HEK293T (cell line): ENCODE data around the gene MFSD11.

Experiments
- ARNT ChIP-seq: fragments of 450-650 bp; IDR thresholded peaks from 2 replicates; pipeline ENCODE4 v1.6.1; 2017; ENCODE audit warnings: mild to moderate bottlenecking
- BHLHE40 ChIP-seq: fragments of 450-650 bp; IDR thresholded peaks from 2 replicates; pipeline ENCODE4 v1.6.1; 2016; ENCODE audit warnings: mild to moderate bottlenecking, moderate library complexity, borderline replicate concordance
- CTBP1 ChIP-seq: fragments of 450-650 bp; IDR thresholded peaks from 2 replicates; pipeline ENCODE4 v1.6.1; 2016; ENCODE audit warnings: borderline replicate concordance
- ELF4 ChIP-seq: fragments of 450-650 bp; IDR thresholded peaks from 2 replicates; pipeline ENCODE4 v1.6.1; 2017; ENCODE audit warnings: antibody characterized with exemption
- FOXA1 ChIP-seq: fragments of 450-650 bp; IDR thresholded peaks from 2 replicates; pipeline ENCODE4 v1.6.1; 2016; ENCODE audit warnings: mild to moderate bottlenecking
- FOXK2 ChIP-seq: fragments of 450-650 bp; IDR thresholded peaks from 2 replicates; pipeline ENCODE4 v1.6.1; 2016; ENCODE audit warnings: mild to moderate bottlenecking
- FOXM1 ChIP-seq: fragments of 450-650 bp; IDR thresholded peaks from 2 replicates; pipeline ENCODE4 v1.6.1; 2017; ENCODE audit warnings: mild to moderate bottlenecking, borderline replicate concordance
- L3MBTL2 ChIP-seq: fragments of 450-650 bp; conservative IDR thresholded peaks from 2 replicates; pipeline ENCODE4 v1.6.1; 2016; ENCODE audit warnings: mild to moderate bottlenecking
- LEF1 ChIP-seq: fragments of 450-650 bp; IDR thresholded peaks from 2 replicates; pipeline ENCODE4 v1.6.1; 2017; ENCODE audit warnings: mild to moderate bottlenecking, borderline replicate concordance
- PKNOX1 ChIP-seq: fragments of 450-650 bp; IDR thresholded peaks from 2 replicates; pipeline ENCODE4 v1.6.1; 2016
- SP1 ChIP-seq: fragments of 450-650 bp; IDR thresholded peaks from 2 replicates; pipeline ENCODE4 v1.6.1; 2017
- SUZ12 ChIP-seq: fragments of 450-650 bp; IDR thresholded peaks from 2 replicates; pipeline ENCODE4 v1.6.1; 2016; ENCODE audit warnings: mild to moderate bottlenecking
- TARDBP ChIP-seq: fragments of 450-650 bp; IDR thresholded peaks from 2 replicates; pipeline ENCODE4 v1.6.1; 2016
- ZNF384 ChIP-seq: fragments of 450-650 bp; IDR thresholded peaks from 2 replicates; pipeline ENCODE4 v1.6.1; 2016

- TF ChIP-seq SP1 = no peak
- TF ChIP-seq FOXM1 = no peak
- no peak for TF ChIP-seq BHLHE40
- no peak for TF ChIP-seq CTBP1
- no peak for TF ChIP-seq TARDBP
- no peak for TF ChIP-seq LEF1
- TF ChIP-seq ELF4 = no peak
- no peak for TF ChIP-seq ARNT
- TF ChIP-seq FOXA1 = no peak
- no peak for TF ChIP-seq L3MBTL2
- TF ChIP-seq SUZ12 = no peak
- TF ChIP-seq ZNF384 = no peak
- no peak for TF ChIP-seq FOXK2
- TF ChIP-seq PKNOX1 = no peak
These were observed 24.2 kb upstream of the MFSD11 start for GRCh38 chr17:76713765-76714164.
